ENCODE results near the gene PLIN3.
"Not testable (repeated sequence)": the region's sequence is repeated elsewhere in the genome, so short reads cannot be mapped to it uniquely, and the experiment has no call there.

The PLIN3 gene

GRCh38 chr19:4816202-4816949 is 51.1 kb downstream of the PLIN3 start:
- H3K4me3 ChIP-seq (ENCODE audit: low read length), result no peak overlapping the region
- no peak for TF ChIP-seq ZNF274 (IDR thresholded peaks at IDR 0.05; ENCODE audit: low read depth, low read length)

GRCh38 chr19:4815426-4816201 is 51.9 kb downstream of the PLIN3 start:
- no peak overlapping the region; the same call in 1 of the 2 replicates for H3K4me3 ChIP-seq (ENCODE audit: low read length)
- TF ChIP-seq ZNF274 (IDR thresholded peaks at IDR 0.05; ENCODE audit: low read depth, low read length), result no peak

GRCh38 chr19:4814625-4815425 is 52.6 kb downstream of the PLIN3 start:
- TF ChIP-seq ZNF274 (IDR thresholded peaks at IDR 0.05; ENCODE audit: low read depth, low read length), result no peak
- no peak overlapping the region for H3K4me3 ChIP-seq (ENCODE audit: low read length)

GRCh38 chr19:4811328-4812131 is 55.9 kb downstream of the PLIN3 start:
- TF ChIP-seq ZNF274 (IDR thresholded peaks at IDR 0.05; ENCODE audit: low read depth, low read length), result no peak
- no peak overlapping the region for H3K4me3 ChIP-seq (ENCODE audit: low read length)

GRCh38 chr19:4807188-4807587 is 60.3 kb downstream of the PLIN3 start:
- TF ChIP-seq ZNF274 (IDR thresholded peaks at IDR 0.05; ENCODE audit: low read depth, low read length), result no peak
- no peak overlapping the region for H3K4me3 ChIP-seq (ENCODE audit: low read length)

GRCh38 chr19:4806384-4806783 is 61.1 kb downstream of the PLIN3 start:
- H3K4me3 ChIP-seq (ENCODE audit: low read length), result no peak overlapping the region
- TF ChIP-seq ZNF274 (IDR thresholded peaks at IDR 0.05; ENCODE audit: low read depth, low read length), result no peak

GRCh38 chr19:4805140-4805539 is 62.3 kb downstream of the PLIN3 start:
- H3K4me3 ChIP-seq (ENCODE audit: low read length), result not testable (repeated sequence)

- no peak overlapping the region for H3K4me3 ChIP-seq (ENCODE audit: low read length)
- TF ChIP-seq ZNF274 (IDR thresholded peaks at IDR 0.05; ENCODE audit: low read depth, low read length), result no peak
Measured at GRCh38 chr19:4803736-4804695, 63.5 kb downstream of the PLIN3 start.

- TF ChIP-seq ZNF274 (IDR thresholded peaks at IDR 0.05; ENCODE audit: low read depth, low read length), result no peak
- H3K4me3 ChIP-seq (ENCODE audit: low read length), result no peak overlapping the region
Measured at GRCh38 chr19:4802711-4803110, 64.8 kb downstream of the PLIN3 start.

GRCh38 chr19:4801085-4801619 is 66.3 kb downstream of the PLIN3 start:
- no peak overlapping the region for H3K4me3 ChIP-seq (ENCODE audit: low read length)
- TF ChIP-seq ZNF274 (IDR thresholded peaks at IDR 0.05; ENCODE audit: low read depth, low read length), result no peak

- no peak overlapping the region for H3K4me3 ChIP-seq (ENCODE audit: low read length)
- TF ChIP-seq ZNF274 (IDR thresholded peaks at IDR 0.05; ENCODE audit: low read depth, low read length), result no peak
Measured at GRCh38 chr19:4800591-4801081, 66.8 kb downstream of the PLIN3 start.

GRCh38 chr19:4795400-4795799 is 72.1 kb downstream of the PLIN3 start:
- H3K4me3 ChIP-seq (ENCODE audit: low read length), result no peak overlapping the region
- TF ChIP-seq ZNF274 (IDR thresholded peaks at IDR 0.05; ENCODE audit: low read depth, low read length), result no peak

Data from GM08714 (cell line).